H1 (cell line): ENCODE results near the gene BTBD1. TPM values are rescaled to one million over a fixed set of nuclear protein-coding genes. Genes with fewer than 3 reads are reported as not detected.

Experiments
- CTCF ChIA-PET: fragments of 300-600 bp; sonication (Branson Sonifier 250); formaldehyde crosslinking; loops from one replicate; lab custom pipeline; 2021; ENCODE audit not compliant: partially characterized antibody; lab: Charles Lee
- POLR2A ChIA-PET: fragments of 300-600 bp; sonication (Branson Sonifier 250); formaldehyde crosslinking; loops from one replicate; lab custom pipeline; 2021; ENCODE audit warnings: inconsistent platforms; ENCODE audit not compliant: partially characterized antibody; lab: Charles Lee
- DNase-seq, 2 experiments: peaks; one replicate each; pipeline versions ENCODE4 v3.0.0 to v3.0.0-alpha.2; 2010 to 2022; ENCODE audit warnings: low spot score in 2 of 2, low read depth in 1 of 2, mixed read lengths in 1 of 2
- FAIRE-seq: peaks from 2 replicates; lab custom pipeline; 2011; peaks lifted over from hg19 to GRCh38; lab: Jason Lieb, UNC
- H2AFZ ChIP-seq: 2 replicates; pipeline ENCODE4 v1.8.1; 2012; ENCODE audit warnings: low read length, inconsistent platforms
- H2AK5ac ChIP-seq: 2 replicates; pipeline ENCODE4 v1.6.1; 2013; ENCODE audit warnings: low read depth, low read length
- H2BK120ac ChIP-seq: replicated peaks from 2 replicates; pipeline ENCODE3; 2013; ENCODE audit warnings: low read depth, low read length, inconsistent platforms
- H2BK12ac ChIP-seq: 2 replicates; pipeline ENCODE4 v1.6.1; 2013; ENCODE audit warnings: low read depth, low read length
- H2BK15ac ChIP-seq: 2 replicates; pipeline ENCODE4 v1.6.1; 2013; ENCODE audit warnings: low read length
- H2BK20ac ChIP-seq: 2 replicates; pipeline ENCODE4 v1.6.1; 2013; ENCODE audit warnings: low read length
- H2BK5ac ChIP-seq: 2 replicates; pipeline ENCODE4 v1.6.1; 2013; ENCODE audit warnings: low read depth, low read length
- H3K14ac ChIP-seq: 2 replicates; pipeline ENCODE4 v1.6.1; 2013; ENCODE audit warnings: inconsistent platforms; ENCODE audit not compliant: insufficient read length
- H3K18ac ChIP-seq: 2 replicates; pipeline ENCODE4 v1.6.1; 2013; ENCODE audit warnings: low read length; ENCODE audit errors: extremely low read depth
- H3K23ac ChIP-seq: 2 replicates; pipeline ENCODE4 v1.6.1; 2013; ENCODE audit warnings: inconsistent platforms; ENCODE audit not compliant: insufficient read length
- H3K23me2 ChIP-seq: 2 replicates; pipeline ENCODE4 v1.6.1; 2013; ENCODE audit warnings: low read depth, low read length
- H3K27ac ChIP-seq: 2 replicates; pipeline ENCODE4 v1.6.1; 2011; ENCODE audit warnings: low read depth, low read length, inconsistent platforms
- H3K27me3 ChIP-seq, 4 experiments: replicated peaks in 1 of 4; 1 replicate in 1 of 4; 2 replicates in 3 of 4; pipeline versions ENCODE4 v1.6.1 to v1.8.1; 2011 to 2013; ENCODE audit warnings: low read length in 3 of 4, mild to moderate bottlenecking in 3 of 4, inconsistent platforms in 2 of 4, mixed read lengths in 2 of 4, moderate library complexity in 1 of 4; ENCODE audit not compliant: control insufficient read depth in 3 of 4, insufficient read depth in 3 of 4; ENCODE audit errors: extremely low read depth in 1 of 4
- H3K36me3 ChIP-seq, 4 experiments: 2 replicates each; pipeline versions ENCODE4 v1.6.1 to v1.8.1; 2011 to 2013; ENCODE audit warnings: mild to moderate bottlenecking in 4 of 4, low read length in 3 of 4, moderate library complexity in 2 of 4, control low read depth in 1 of 4, inconsistent platforms in 1 of 4; ENCODE audit not compliant: insufficient read depth in 4 of 4, control insufficient read depth in 2 of 4
- H3K4ac ChIP-seq: replicated peaks from 2 replicates; pipeline ENCODE3; 2013; ENCODE audit warnings: low read length, low read depth, mixed read lengths, inconsistent platforms; ENCODE audit not compliant: insufficient read length
- H3K4me1 ChIP-seq, 4 experiments: replicated peaks in 1 of 4; 1 replicate in 1 of 4; 2 replicates in 3 of 4; pipeline versions ENCODE4 v1.6.1 to v1.8.1; 2011 to 2013; ENCODE audit warnings: low read length in 3 of 4, inconsistent platforms in 2 of 4, mixed read lengths in 1 of 4; ENCODE audit not compliant: insufficient read depth in 4 of 4, control insufficient read depth in 3 of 4
- H3K4me2 ChIP-seq, 2 experiments: 2 replicates each; pipeline versions ENCODE4 v1.6.1 to v1.8.1; 2011 to 2013; ENCODE audit warnings: low read depth in 2 of 2, low read length in 2 of 2, control low read depth in 1 of 2, inconsistent platforms in 1 of 2, mild to moderate bottlenecking in 1 of 2; ENCODE audit not compliant: insufficient read depth in 1 of 2
- H3K4me3 ChIP-seq, 4 experiments: fragments of 200-600, 300-600 bp in 1 of 4; sonication (generic), shearing (Covaris generic), sonication (Bioruptor Twin) in 1 of 4; 2 replicates each; pipeline versions ENCODE4 v1.5.1 to v1.8.1; 2011 to 2016; ENCODE audit warnings: low read length in 4 of 4, low read depth in 3 of 4, control low read depth in 2 of 4, inconsistent platforms in 2 of 4, mild to moderate bottlenecking in 2 of 4, mixed read lengths in 1 of 4, moderate library complexity in 1 of 4; ENCODE audit not compliant: insufficient read depth in 2 of 4; ENCODE audit errors: extremely low read depth in 1 of 4
- H3K56ac ChIP-seq: replicated peaks from 2 replicates; pipeline ENCODE3; 2013; ENCODE audit warnings: low read depth, mild to moderate bottlenecking, mixed read lengths, low read length, inconsistent platforms; ENCODE audit not compliant: insufficient read length
- H3K79me1 ChIP-seq: 2 replicates; pipeline ENCODE4 v1.6.1; 2013; ENCODE audit warnings: low read depth, low read length, control low read depth
- H3K79me2 ChIP-seq, 2 experiments: 2 replicates each; pipeline versions ENCODE4 v1.6.1 to v1.8.1; 2012 to 2013; ENCODE audit warnings: low read length in 2 of 2, mild to moderate bottlenecking in 2 of 2, inconsistent platforms in 1 of 2; ENCODE audit not compliant: insufficient read depth in 2 of 2, control insufficient read depth in 1 of 2
- H3K9ac ChIP-seq, 4 experiments: replicated peaks in 1 of 4; 1 replicate in 1 of 4; 2 replicates in 3 of 4; pipeline versions ENCODE4 v1.6.1 to v1.8.1; 2011 to 2013; ENCODE audit warnings: low read depth in 3 of 4, low read length in 3 of 4, control low read depth in 2 of 4, mild to moderate bottlenecking in 2 of 4, moderate library complexity in 2 of 4, inconsistent platforms in 1 of 4; ENCODE audit errors: extremely low read depth in 1 of 4
- H3K9me3 ChIP-seq, 2 experiments: 2 replicates each; pipeline versions ENCODE4 v1.6.1 to v1.8.1; 2012 to 2013; ENCODE audit warnings: mild to moderate bottlenecking in 2 of 2, moderate library complexity in 2 of 2, control low read depth in 1 of 2, inconsistent platforms in 1 of 2, low read depth in 1 of 2, low read length in 1 of 2, mixed read lengths in 1 of 2; ENCODE audit not compliant: insufficient read depth in 2 of 2
- H4K20me1 ChIP-seq, 2 experiments: replicated peaks in 1 of 2; 2 replicates each; pipeline versions ENCODE3 to v1.8.1; 2011 to 2013; ENCODE audit warnings: inconsistent platforms in 2 of 2, low read length in 2 of 2, mild to moderate bottlenecking in 1 of 2; ENCODE audit not compliant: insufficient read depth in 2 of 2, control insufficient read depth in 1 of 2
- H4K5ac ChIP-seq: 2 replicates; pipeline ENCODE4 v1.6.1; 2013; ENCODE audit warnings: low read length, low read depth, mixed read lengths, inconsistent platforms; ENCODE audit not compliant: insufficient read length
- H4K8ac ChIP-seq: 2 replicates; pipeline ENCODE4 v1.8.0; 2013; ENCODE audit warnings: mild to moderate bottlenecking, moderate library complexity, low read length, inconsistent platforms; ENCODE audit not compliant: insufficient read depth; ENCODE audit errors: extremely low read depth
- H4K91ac ChIP-seq: replicated peaks from 2 replicates; pipeline ENCODE3; 2013; ENCODE audit warnings: low read length, mixed read lengths, inconsistent platforms; ENCODE audit not compliant: insufficient read length
- CBX5 ChIP-seq: fragments of 300-800, 300-1000 bp; sonication (generic); IDR thresholded peaks from 2 replicates; pipeline ENCODE4 v1.7.1; 2016; ENCODE audit warnings: antibody characterized with exemption, low read length, low read depth
- CTBP2 ChIP-seq: IDR thresholded peaks from 2 replicates; pipeline ENCODE4 v1.7.0; 2011; ENCODE audit warnings: borderline replicate concordance, mild to moderate bottlenecking, moderate library complexity, mixed read lengths, low read length; ENCODE audit not compliant: insufficient read depth, insufficient read length
- EGR1 ChIP-seq: IDR thresholded peaks from 2 replicates; pipeline ENCODE4 v1.6.1; 2011; ENCODE audit warnings: low read depth, low read length, borderline replicate concordance
- HDAC2 ChIP-seq, 2 experiments: fragments of 300-600 bp in 1 of 2; sonication (generic) in 1 of 2; IDR thresholded peaks; 2 replicates each; pipeline ENCODE4 v1.6.1; 2011 to 2012; ENCODE audit warnings: low read depth in 2 of 2, low read length in 2 of 2, mild to moderate bottlenecking in 2 of 2, moderate library complexity in 2 of 2, borderline replicate concordance in 1 of 2, inconsistent platforms in 1 of 2
- JUN ChIP-seq: IDR thresholded peaks from 2 replicates; pipeline ENCODE4 v1.6.1; 2011; ENCODE audit warnings: low read depth, mild to moderate bottlenecking, improper control_type of control experiment, low read length
- KDM1A ChIP-seq: fragments of 200-600, 300-600 bp; sonication (generic); IDR thresholded peaks from 2 replicates; pipeline ENCODE4 v1.7.1; 2016; ENCODE audit warnings: mild to moderate bottlenecking, low read length, borderline replicate concordance
- RBBP5 ChIP-seq: IDR thresholded peaks from 2 replicates; pipeline ENCODE4 v1.7.1; 2012; ENCODE audit warnings: low read depth, mild to moderate bottlenecking, inconsistent platforms, low read length, moderate library complexity, borderline replicate concordance
- SIN3A ChIP-seq, 2 experiments: IDR thresholded peaks in 1 of 2; conservative IDR thresholded peaks in 1 of 2; 2 replicates each; pipeline ENCODE4 v1.6.1; 2011 to 2012; ENCODE audit warnings: low read length in 2 of 2, improper control_type of control experiment in 1 of 2, low read depth in 1 of 2, mild to moderate bottlenecking in 1 of 2
- TBP ChIP-seq: IDR thresholded peaks from 2 replicates; pipeline ENCODE4 v1.6.1; 2011; ENCODE audit warnings: low read depth, low read length, improper control_type of control experiment
- TCF12 ChIP-seq: IDR thresholded peaks from 2 replicates; pipeline ENCODE4 v1.6.1; 2011; ENCODE audit warnings: low read depth, mild to moderate bottlenecking, low read length
- WGBS, 2 experiments: shearing (Covaris generic) in 1 of 2; methylation state at CpG; one replicate each; pipeline versions ENCODE4 v1.1.6 to v1.1.7; 2013 to 2015; ENCODE audit warnings: low lambda C conversion rate in 2 of 2, mixed read lengths in 2 of 2, inconsistent platforms in 1 of 2, low coverage in 1 of 2, missing lambda C conversion rate in 1 of 2; ENCODE audit not compliant: insufficient replicate concordance in 2 of 2, insufficient coverage in 1 of 2, insufficient read length in 1 of 2; ENCODE audit errors: extremely low coverage in 1 of 2, missing lambda C conversion rate in 1 of 2; 5-methylcytosine and 5-hydroxymethylcytosine counted together
- polyA plus RNA-seq, 7 experiments: library from polyadenylated mRNA; depleted of rRNA in 3 of 7; stranded (reverse) in 5 of 7; unstranded in 2 of 7; fragments of >200 nt in 5 of 7; fragments of 200-250 nt in 2 of 7; gene quantifications; 1 replicate in 5 of 7; 2 replicates in 1 of 7; 4 replicates in 1 of 7; pipeline versions ENCODE4 v1.2.1 to v1.2.3, GENCODE V29; 2011 to 2013; ENCODE audit warnings: missing spikeins in 2 of 7, mixed read lengths in 2 of 7
- total RNA-seq: library from RNA; stranded (reverse); fragmentation: NEBNext Ultra II Directional; extraction: Animal tissue kit (Norgen Biotek cat#: 25700); gene quantifications from 2 replicates; pipeline ENCODE4 v1.2.1, GENCODE V29; 2021

BTBD1 gene
- total and polyA plus RNA-seq, 2 of the 8 experiments (the other 6 are each of a cell fraction or from before 2014, with no cell fraction given), result 18.6 to 39.5 TPM

- no peak overlapping the region for H3K4me3 ChIP-seq
- POLR2A ChIA-PET, result no interaction called here
- H4K91ac ChIP-seq, result no peak overlapping the region
- H2BK12ac ChIP-seq, result no peak overlapping the region
- H3K79me1 ChIP-seq, result no peaks in the 10 kb centered on the region
- no peak overlapping the region for H3K56ac ChIP-seq
- peaks cover 5 to 32% (median 16%) of the 10 kb centered on the region in 4 experiments; a peak in 7 of 8 replicates for H3K36me3 ChIP-seq
- DNase-seq (no peak), FAIRE-seq (no peak)
- no peak overlapping the region for H3K23ac ChIP-seq
- peaks cover 0 to 3% (median 0%) of the 10 kb centered on the region in 4 experiments; a peak in 1 of 7 replicates for H3K27me3 ChIP-seq
- no peak overlapping the region for H2BK5ac ChIP-seq
- no peak overlapping the region for H3K4ac ChIP-seq
- CTCF ChIA-PET, result no interaction called here
- no peak overlapping the region for H3K4me2 ChIP-seq
- H2AFZ ChIP-seq, result no peak overlapping the region
- H3K18ac ChIP-seq, result no peak overlapping the region
- no peak for TF ChIP-seq SIN3A (conservative IDR thresholded peaks at IDR 0.05 in 1 of 2, IDR thresholded peaks at IDR 0.05 in 1 of 2; ENCODE audit: low read depth in 1 of 2, low read length in 2 of 2)
- TF ChIP-seq TCF12, result no peak
- no peak for TF ChIP-seq JUN
- no peak for TF ChIP-seq TBP
- no peak for TF ChIP-seq HDAC2 (IDR thresholded peaks at IDR 0.05; ENCODE audit: borderline replicate concordance in 1 of 2, low read depth in 2 of 2, low read length in 2 of 2)
- no peak for TF ChIP-seq KDM1A
- no peak for TF ChIP-seq CBX5
- TF ChIP-seq RBBP5, result no peak
- no peak for TF ChIP-seq CTBP2
- no peak for TF ChIP-seq EGR1
- no peak overlapping the region for H2AK5ac ChIP-seq
- H2BK20ac ChIP-seq, result no peak overlapping the region
- H3K9me3 ChIP-seq, result no peaks in the 10 kb centered on the region
- H3K79me2 ChIP-seq, result no peaks in the 10 kb centered on the region
- H4K8ac ChIP-seq, result no peak overlapping the region
- peaks cover 0 to 2% (median 1%) of the 10 kb centered on the region in 4 experiments; a peak in 5 of 7 replicates for H3K4me1 ChIP-seq
- no peaks in the 10 kb centered on the region for H4K20me1 ChIP-seq
- peaks cover 7% of the 10 kb centered on the region; the same call in 1 of the 2 replicates for H3K23me2 ChIP-seq
- no peak overlapping the region for H3K14ac ChIP-seq
- no peak overlapping the region for H2BK120ac ChIP-seq
- no peak overlapping the region for H3K27ac ChIP-seq
- 90% methylated on average over 5 of the region's 5 CpGs; no CpG with 5 or more reads in 1 of the 2 experiments for WGBS, 2 experiments
- H4K5ac ChIP-seq, result no peak overlapping the region
- H2BK15ac ChIP-seq, result no peak overlapping the region
- no peak overlapping the region for H3K9ac ChIP-seq
Measured at GRCh38 chr15:83016906-83017305, 50.1 kb downstream of the BTBD1 start.
